Smooth muscle cell (in vitro differentiated cells): ENCODE results near the gene MIPOL1. TPM values are rescaled to one million over a fixed set of nuclear protein-coding genes. Genes with fewer than 3 reads are reported as not detected.

Experiments used
- DNase-seq: peaks from one replicate; lab custom pipeline; 2025; ENCODE audit not compliant: unreplicated experiment; lab: John Stamatoyannopoulos, UW
- H2AFZ ChIP-seq: fragments of 200-600 bp; sonication (generic); 2 replicates; pipeline ENCODE4 v1.6.0; 2016; ENCODE audit warnings: antibody characterized with exemption, low read depth, mild to moderate bottlenecking
- H3F3A ChIP-seq: fragments of 200-600 bp; sonication (generic); 2 replicates; pipeline ENCODE4 v1.6.0; 2017; ENCODE audit warnings: antibody characterized with exemption, low read depth
- H3K27ac ChIP-seq: fragments of 200-600 bp; sonication (generic); 2 replicates; pipeline ENCODE4 v1.5.1; 2016; ENCODE audit warnings: low read depth, mild to moderate bottlenecking
- H3K27me3 ChIP-seq: fragments of 200-600 bp; sonication (generic); 2 replicates; pipeline ENCODE4 v1.6.1; 2016; ENCODE audit warnings: low read depth, mild to moderate bottlenecking
- H3K36me3 ChIP-seq: fragments of 200-600 bp; sonication (generic); 2 replicates; pipeline ENCODE4 v1.5.1; 2016; ENCODE audit warnings: low read depth
- H3K4me1 ChIP-seq: fragments of 200-600 bp; sonication (generic); 2 replicates; pipeline ENCODE4 v1.5.1; 2016; ENCODE audit warnings: low read depth
- H3K4me2 ChIP-seq: fragments of 200-600 bp; sonication (generic); 2 replicates; pipeline ENCODE4 v1.6.0; 2016; ENCODE audit warnings: mild to moderate bottlenecking
- H3K4me3 ChIP-seq: fragments of 200-600 bp; sonication (generic); 2 replicates; pipeline ENCODE4 v1.5.1; 2016; ENCODE audit warnings: mild to moderate bottlenecking
- H3K79me2 ChIP-seq: fragments of 200-600 bp; sonication (generic); 2 replicates; pipeline ENCODE4 v1.6.0; 2016; ENCODE audit warnings: low read depth, mild to moderate bottlenecking
- H3K9ac ChIP-seq: fragments of 200-600 bp; sonication (generic); 2 replicates; pipeline ENCODE4 v1.6.0; 2016; ENCODE audit warnings: low read depth
- H3K9me3 ChIP-seq: fragments of 200-600 bp; sonication (generic); replicated peaks from 2 replicates; pipeline ENCODE4 v1.5.1; 2016; ENCODE audit warnings: low read depth
- H4K20me1 ChIP-seq: fragments of 200-600 bp; sonication (generic); 2 replicates; pipeline ENCODE4 v1.6.0; 2016; ENCODE audit warnings: low read depth
- CTCF ChIP-seq: fragments of 200-600 bp; sonication (generic); IDR thresholded peaks from 2 replicates; pipeline ENCODE4 v1.5.1; 2017; ENCODE audit warnings: borderline replicate concordance, mild to moderate bottlenecking, antibody characterized with exemption; ENCODE audit not compliant: insufficient read depth, poor library complexity, severe bottlenecking
- WGBS: methylation state at CpG from one replicate; pipeline ENCODE4 v1.1.7; 2016; ENCODE audit warnings: low lambda C conversion rate; 5-methylcytosine and 5-hydroxymethylcytosine counted together
- polyA plus RNA-seq: library from polyadenylated mRNA; unstranded; fragments of >200 nt; fragmentation: Nextera tagmentation; extraction: Ambion mirVana; gene quantifications from 2 replicates; pipeline ENCODE4 v1.2.1, GENCODE V29; 2016
- total RNA-seq: library from RNA; depleted of rRNA; stranded (reverse); fragments of >200 nt; gene quantifications from 2 replicates; pipeline ENCODE4 v1.2.3, GENCODE V29; 2014

MIPOL1 gene
- total and polyA plus RNA-seq, 2 experiments from 2014 or later, result 3.2 to 5.1 TPM

- no peak overlapping the region for H3K4me3 ChIP-seq
- no peaks in the 10 kb centered on the region for H3F3A ChIP-seq
- no peaks in the 10 kb centered on the region for H4K20me1 ChIP-seq
- no peaks in the 10 kb centered on the region for H3K9me3 ChIP-seq
- no peak for DNase-seq
- H3K27me3 ChIP-seq, result no peaks in the 10 kb centered on the region
- TF ChIP-seq CTCF, result no peak
- H2AFZ ChIP-seq, result no peak overlapping the region
- 70% methylated on average over 5 of the region's 5 CpGs for WGBS
- H3K27ac ChIP-seq, result no peak overlapping the region
- no peak overlapping the region for H3K9ac ChIP-seq
- peaks cover 7% of the 10 kb centered on the region for H3K36me3 ChIP-seq
- H3K4me1 ChIP-seq, result no peaks in the 10 kb centered on the region
- no peak overlapping the region for H3K4me2 ChIP-seq
- H3K79me2 ChIP-seq, result no peaks in the 10 kb centered on the region
Observed at GRCh38 chr14:37369425-37369824, 171.7 kb downstream of the MIPOL1 start.

- no peak for DNase-seq
- TF ChIP-seq CTCF, result no peak
- Histone ChIP-seq H3K9me3 (no peaks in the 10 kb centered on the region), H3K4me2 (no peak overlapping the region), H4K20me1 (no peaks in the 10 kb centered on the region), H3K79me2 (no peaks in the 10 kb centered on the region), H3K27ac (no peak overlapping the region), H3K9ac (no peak overlapping the region), H3K36me3 (no peaks in the 10 kb centered on the region), H3F3A (no peaks in the 10 kb centered on the region), H3K4me3 (no peak overlapping the region), H3K4me1 (no peaks in the 10 kb centered on the region), H3K27me3 (no peaks in the 10 kb centered on the region), H2AFZ (no peak overlapping the region)
Observed at GRCh38 chr14:37375566-37375965, 177.8 kb downstream of the MIPOL1 start.

- H3K4me2 ChIP-seq, result no peak overlapping the region
- H3K79me2 ChIP-seq, result no peaks in the 10 kb centered on the region
- no peak for DNase-seq
- no peaks in the 10 kb centered on the region for H3F3A ChIP-seq
- no peak for TF ChIP-seq CTCF
- H3K36me3 ChIP-seq, result no peaks in the 10 kb centered on the region
- H2AFZ ChIP-seq, result no peak overlapping the region
- no peak overlapping the region for H3K27ac ChIP-seq
- no peak overlapping the region for H3K4me3 ChIP-seq
- H3K9ac ChIP-seq, result no peak overlapping the region
- H3K9me3 ChIP-seq, result no peaks in the 10 kb centered on the region
- no peaks in the 10 kb centered on the region for H3K27me3 ChIP-seq
- H3K4me1 ChIP-seq, result no peaks in the 10 kb centered on the region
- 84% methylated on average over 3 of the region's 3 CpGs for WGBS
- no peaks in the 10 kb centered on the region for H4K20me1 ChIP-seq
Observed at GRCh38 chr14:37376944-37377609, 179.3 kb downstream of the MIPOL1 start.
